CD4-positive, alpha-beta T cell (primary cell): ENCODE measurements around the gene HEATR5A. TPM values are rescaled to one million over a fixed set of nuclear protein-coding genes. Genes with fewer than 3 reads are reported as not detected.

Source experiments
- ATAC-seq: fragments of 200-7000 bp; cut with Tn5 transposase; one replicate; pipeline ENCODE4 v1.10.0; 2022; ENCODE audit warnings: mild to moderate bottlenecking; ENCODE audit not compliant: poor library complexity
- CTCF ChIA-PET: fragments of 350-600 bp; sonication (Branson Sonifier 250); formaldehyde crosslinking; loops from one replicate; lab custom pipeline; 2021; ENCODE audit warnings: antibody characterized with exemption, inconsistent platforms; lab: Charles Lee
- POLR2A ChIA-PET: fragments of 350-600 bp; sonication (Branson Sonifier 250); formaldehyde crosslinking; loops from one replicate; lab custom pipeline; 2021; ENCODE audit warnings: antibody characterized with exemption, inconsistent platforms; lab: Charles Lee
- DNase-seq, 14 experiments: peaks; one replicate each; pipeline ENCODE4 v3.0.0-alpha.2; 2013 to 2020; ENCODE audit warnings: mixed read lengths in 2 of 14
- H3K27ac ChIP-seq, 2 donors: one replicate each; pipeline versions ENCODE4 v1.5.1 to v1.7.0; 2013; ENCODE audit warnings: low read length in 2 of 2, low read depth in 1 of 2, mild to moderate bottlenecking in 1 of 2
- H3K27me3 ChIP-seq, 2 experiments: 1 replicate in 1 of 2; 2 replicates in 1 of 2; pipeline versions ENCODE4 v1.6.1 to v1.7.0; 2013; ENCODE audit warnings: low read length in 2 of 2, control low read depth in 1 of 2, mild to moderate bottlenecking in 1 of 2, moderate library complexity in 1 of 2; ENCODE audit not compliant: insufficient read depth in 2 of 2, control insufficient read depth in 1 of 2
- H3K36me3 ChIP-seq: one replicate; pipeline ENCODE4 v1.6.1; 2013; ENCODE audit warnings: low read length, control low read depth; ENCODE audit not compliant: insufficient read depth
- H3K4me1 ChIP-seq: one replicate; pipeline ENCODE4 v1.6.1; 2013; ENCODE audit warnings: low read length, control low read depth; ENCODE audit not compliant: insufficient read depth
- H3K4me3 ChIP-seq: one replicate; pipeline ENCODE4 v1.5.1; 2013; ENCODE audit warnings: mild to moderate bottlenecking, low read length, moderate library complexity
- H3K9me3 ChIP-seq, 2 experiments: 1 replicate in 1 of 2; 2 replicates in 1 of 2; pipeline versions ENCODE4 v1.6.1 to v1.7.0; 2013; ENCODE audit warnings: low read length in 2 of 2, mild to moderate bottlenecking in 2 of 2, control low read depth in 1 of 2, moderate library complexity in 1 of 2; ENCODE audit not compliant: control insufficient read depth in 1 of 2, insufficient read depth in 1 of 2
- H3K27ac Mint-ChIP-seq: one replicate; pipeline ENCODE4 v1.8.0; 2020; ENCODE audit warnings: mixed read lengths
- H3K27me3 Mint-ChIP-seq: one replicate; pipeline ENCODE4 v1.8.0; 2021; ENCODE audit warnings: mixed read lengths
- H3K36me3 Mint-ChIP-seq: one replicate; pipeline ENCODE4 v1.8.0; 2021; ENCODE audit warnings: low read depth, mixed read lengths
- H3K4me1 Mint-ChIP-seq: one replicate; pipeline ENCODE4 v1.8.0; 2021; ENCODE audit warnings: low read depth, mixed read lengths
- H3K4me3 Mint-ChIP-seq: one replicate; pipeline ENCODE4 v1.8.0; 2020; ENCODE audit warnings: mild to moderate bottlenecking, mixed read lengths
- H3K9me3 Mint-ChIP-seq: one replicate; pipeline ENCODE4 v1.8.0; 2020; ENCODE audit warnings: mixed read lengths
- CTCF ChIP-seq: fragments of 200-600 bp; IDR thresholded peaks from one replicate; pipeline ENCODE4 v1.8.0; 2022; ENCODE audit warnings: antibody characterized with exemption, mild to moderate bottlenecking
- intact Hi-C, 2 experiments: fragments of 100-400 bp; cut with DNase I in 1 of 2; cut with micrococcal nuclease in 1 of 2; formaldehyde crosslinking; loops; one replicate each; pipeline versions ENCODE4 v1.15.1 to v1.9.0; 2023 to 2025; cut with DNase I, micrococcal nuclease
- total RNA-seq, 174 experiments: library from RNA in 2 of 174; stranded (reverse) in 2 of 174; gene quantifications; one replicate each; pipeline ENCODE4 v1.2.3 and lab custom pipeline; 2021 to 2026

Gene HEATR5A
- total RNA-seq, 2 experiments from 2014 or later, result 5.2 to 5.5 TPM

- DNase-seq (no peak), ATAC-seq (no peak)
- Mint-ChIP-seq H3K27me3 (no peaks in the 10 kb centered on the region), H3K4me3 (no peak overlapping the region), H3K36me3 (no peaks in the 10 kb centered on the region), H3K4me1 (peaks cover 7% of the 10 kb centered on the region), H3K27ac (no peak overlapping the region), H3K9me3 (no peaks in the 10 kb centered on the region)
- H3K27me3 ChIP-seq, result no peaks in the 10 kb centered on the region
- no peak overlapping the region for H3K27ac ChIP-seq
- ChIA-PET POLR2A (no interaction called here), CTCF (interaction anchor here (0.5 kb wide), 1 partner anchor 22 kb away, joined by 3 read pairs; no protein-coding TSS in a partner anchor)
- no peaks in the 10 kb centered on the region for H3K36me3 ChIP-seq
- intact Hi-C loops, result no loop called here
- H3K4me1 ChIP-seq, result peaks cover 11% of the 10 kb centered on the region
- no peak for TF ChIP-seq CTCF
- H3K4me3 ChIP-seq, result no peak overlapping the region
- peaks cover 4 to 9% of the 10 kb centered on the region in 2 experiments for H3K9me3 ChIP-seq
Observed at GRCh38 chr14:31268216-31268615, 152.1 kb downstream of the HEATR5A start.

- POLR2A ChIA-PET, result no interaction called here
- no peak for TF ChIP-seq CTCF
- peaks cover 11% of the 10 kb centered on the region for H3K4me1 ChIP-seq
- Mint-ChIP-seq H3K36me3 (no peaks in the 10 kb centered on the region), H3K27me3 (no peaks in the 10 kb centered on the region), H3K27ac (no peak overlapping the region), H3K9me3 (no peaks in the 10 kb centered on the region), H3K4me3 (no peak overlapping the region), H3K4me1 (peaks cover 7% of the 10 kb centered on the region)
- ATAC-seq (no peak), DNase-seq (no peak)
- CTCF ChIA-PET, result interaction anchor here (0.7 kb wide), 1 partner anchor 128 kb away, joined by 4 read pairs; no protein-coding TSS in a partner anchor
- H3K4me3 ChIP-seq, result no peak overlapping the region
- H3K27ac ChIP-seq, result no peak overlapping the region
- H3K36me3 ChIP-seq, result no peaks in the 10 kb centered on the region
- no peaks in the 10 kb centered on the region for H3K27me3 ChIP-seq
- intact Hi-C loops, result no loop called here
- peaks cover 4 to 9% of the 10 kb centered on the region in 2 experiments for H3K9me3 ChIP-seq
Observed at GRCh38 chr14:31266437-31267331, 153.7 kb downstream of the HEATR5A start.

- DNase-seq, result peak in 2 of 14 experiments; percentile 7 to 11
- TF ChIP-seq CTCF, result no peak
- ChIA-PET POLR2A (no interaction called here), CTCF (interaction anchor here (0.7 kb wide), 1 partner anchor 127 kb away, joined by 4 read pairs; no protein-coding TSS in a partner anchor)
- Mint-ChIP-seq H3K4me1 (peaks cover 7% of the 10 kb centered on the region), H3K9me3 (no peaks in the 10 kb centered on the region), H3K27ac (no peak overlapping the region), H3K36me3 (no peaks in the 10 kb centered on the region), H3K4me3 (no peak overlapping the region), H3K27me3 (no peaks in the 10 kb centered on the region)
- Histone ChIP-seq H3K36me3 (no peaks in the 10 kb centered on the region), H3K27me3 (no peaks in the 10 kb centered on the region), H3K9me3 (peaks cover 4 to 9% of the 10 kb centered on the region in 2 experiments), H3K4me3 (no peak overlapping the region), H3K4me1 (peaks cover 11% of the 10 kb centered on the region), H3K27ac (no peak overlapping the region)
- ATAC-seq, result no peak
- intact Hi-C loops, result no loop called here
Observed at GRCh38 chr14:31265701-31266398, 154.5 kb downstream of the HEATR5A start.
